ENCODE data around the gene SYCP1.

- TF ChIP-seq, protein P1, sequence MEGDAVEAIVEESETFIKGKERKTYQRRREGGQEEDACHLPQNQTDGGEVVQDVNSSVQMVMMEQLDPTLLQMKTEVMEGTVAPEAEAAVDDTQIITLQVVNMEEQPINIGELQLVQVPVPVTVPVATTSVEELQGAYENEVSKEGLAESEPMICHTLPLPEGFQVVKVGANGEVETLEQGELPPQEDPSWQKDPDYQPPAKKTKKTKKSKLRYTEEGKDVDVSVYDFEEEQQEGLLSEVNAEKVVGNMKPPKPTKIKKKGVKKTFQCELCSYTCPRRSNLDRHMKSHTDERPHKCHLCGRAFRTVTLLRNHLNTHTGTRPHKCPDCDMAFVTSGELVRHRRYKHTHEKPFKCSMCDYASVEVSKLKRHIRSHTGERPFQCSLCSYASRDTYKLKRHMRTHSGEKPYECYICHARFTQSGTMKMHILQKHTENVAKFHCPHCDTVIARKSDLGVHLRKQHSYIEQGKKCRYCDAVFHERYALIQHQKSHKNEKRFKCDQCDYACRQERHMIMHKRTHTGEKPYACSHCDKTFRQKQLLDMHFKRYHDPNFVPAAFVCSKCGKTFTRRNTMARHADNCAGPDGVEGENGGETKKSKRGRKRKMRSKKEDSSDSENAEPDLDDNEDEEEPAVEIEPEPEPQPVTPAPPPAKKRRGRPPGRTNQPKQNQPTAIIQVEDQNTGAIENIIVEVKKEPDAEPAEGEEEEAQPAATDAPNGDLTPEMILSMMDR (conservative IDR thresholded peaks at IDR 0.05) = no peak
- no peak for TF ChIP-seq EZH2 (IDR thresholded peaks at IDR 0.05; ENCODE audit: low read depth)
Measured at GRCh38 chr1:115036814-115037507, 182.3 kb downstream of the SYCP1 start.

Data from PC-9 (cell line).